Upper lobe of left lung (tissue), 6 donors: ENCODE data around the gene TMEM59. TPM values are rescaled to one million over a fixed set of nuclear protein-coding genes. Genes with fewer than 3 reads are reported as not detected.

ENCODE experiments used
- ATAC-seq, 2 donors: fragments of 200-7000 bp; cut with Tn5 transposase; one replicate each; pipeline ENCODE4 v1.9.1; 2022; ENCODE audit warnings: mild to moderate bottlenecking in 2 of 2, moderate library complexity in 2 of 2; ENCODE audit not compliant: low FRiP score in 2 of 2
- DNase-seq, 2 donors: peaks; one replicate each; pipeline ENCODE4 v3.0.0-alpha.2; 2019 to 2020
- H3K27ac ChIP-seq, 4 donors: fragments of 200-600 bp; sonication (generic); one replicate each; pipeline ENCODE4 v1.5.1; 2016 to 2019
- H3K27me3 ChIP-seq, 4 donors: fragments of 200-600 bp; sonication (generic); one replicate each; pipeline ENCODE4 v1.5.1; 2017 to 2019
- H3K36me3 ChIP-seq, 4 donors: fragments of 200-600 bp; sonication (generic); one replicate each; pipeline ENCODE4 v1.5.1; 2016 to 2019
- H3K4me1 ChIP-seq, 4 donors: fragments of 200-600 bp; sonication (generic); one replicate each; pipeline ENCODE4 v1.5.1; 2018 to 2019
- H3K4me3 ChIP-seq, 4 donors: fragments of 200-600 bp; sonication (generic); one replicate each; pipeline ENCODE4 v1.5.1; 2017 to 2019; ENCODE audit warnings: mild to moderate bottlenecking in 2 of 4, moderate library complexity in 1 of 4
- H3K9me3 ChIP-seq, 4 donors: fragments of 200-600 bp; sonication (generic); one replicate each; pipeline ENCODE4 v1.5.1; 2018 to 2019
- EP300 ChIP-seq, 4 donors: sonication (generic); formaldehyde crosslinking; IDR thresholded peaks; one replicate each; pipeline ENCODE4 v1.5.1; 2017; ENCODE audit warnings: antibody characterized with exemption in 4 of 4, control low read depth in 2 of 4
- POLR2A ChIP-seq, 4 donors: fragments of 450-650 bp; IDR thresholded peaks; one replicate each; pipeline ENCODE4 v1.5.1; 2016 to 2017; ENCODE audit warnings: antibody characterized with exemption in 4 of 4, mild to moderate bottlenecking in 2 of 4
- POLR2AphosphoS5 ChIP-seq, 2 donors: sonication (generic); formaldehyde crosslinking; IDR thresholded peaks; one replicate each; pipeline ENCODE4 v1.5.1; 2017; ENCODE audit warnings: antibody characterized with exemption in 2 of 2
- WGBS, 2 donors: methylation state at CpG; one replicate each; pipeline ENCODE4 v1.1.5; 2017 to 2018; 5-methylcytosine and 5-hydroxymethylcytosine counted together
- total RNA-seq, 6 donors: library from RNA; depleted of rRNA in 4 of 6; stranded (reverse); fragments of >200 nt in 4 of 6; gene quantifications; one replicate each; pipeline versions ENCODE4 v1.1.0 to v1.2.1, GENCODE V29; 2016 to 2021
- TF ChIP-seq, protein P1 (sequence below), 6 experiments: fragments of 450-650 bp in 4 of 6; fragments of 200-600 bp in 2 of 6; sonication (generic) in 2 of 6; IDR thresholded peaks; one replicate each; pipeline ENCODE4 v1.5.1; 2016 to 2019; ENCODE audit warnings: antibody characterized with exemption in 6 of 6
- donor health status: DM: no; HTN: no; CAD: no; lungs with moderate emphysema.
- donor health status: DM: no; HTN: yes; CAD: no; lungs with severe emphysema.

TMEM59 gene
- total RNA-seq, 6 donors from 2014 or later: 66.0 to 432 (median 263) TPM

- TF ChIP-seq POLR2AphosphoS5 (IDR thresholded peaks at IDR 0.05) (no peak), POLR2A (IDR thresholded peaks at IDR 0.05) (no peak), EP300 (IDR thresholded peaks at IDR 0.05) (no peak)
- TF ChIP-seq, protein P1, sequence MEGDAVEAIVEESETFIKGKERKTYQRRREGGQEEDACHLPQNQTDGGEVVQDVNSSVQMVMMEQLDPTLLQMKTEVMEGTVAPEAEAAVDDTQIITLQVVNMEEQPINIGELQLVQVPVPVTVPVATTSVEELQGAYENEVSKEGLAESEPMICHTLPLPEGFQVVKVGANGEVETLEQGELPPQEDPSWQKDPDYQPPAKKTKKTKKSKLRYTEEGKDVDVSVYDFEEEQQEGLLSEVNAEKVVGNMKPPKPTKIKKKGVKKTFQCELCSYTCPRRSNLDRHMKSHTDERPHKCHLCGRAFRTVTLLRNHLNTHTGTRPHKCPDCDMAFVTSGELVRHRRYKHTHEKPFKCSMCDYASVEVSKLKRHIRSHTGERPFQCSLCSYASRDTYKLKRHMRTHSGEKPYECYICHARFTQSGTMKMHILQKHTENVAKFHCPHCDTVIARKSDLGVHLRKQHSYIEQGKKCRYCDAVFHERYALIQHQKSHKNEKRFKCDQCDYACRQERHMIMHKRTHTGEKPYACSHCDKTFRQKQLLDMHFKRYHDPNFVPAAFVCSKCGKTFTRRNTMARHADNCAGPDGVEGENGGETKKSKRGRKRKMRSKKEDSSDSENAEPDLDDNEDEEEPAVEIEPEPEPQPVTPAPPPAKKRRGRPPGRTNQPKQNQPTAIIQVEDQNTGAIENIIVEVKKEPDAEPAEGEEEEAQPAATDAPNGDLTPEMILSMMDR (IDR thresholded peaks at IDR 0.05): no peak
- no peak for ATAC-seq
- H3K4me1 ChIP-seq: peaks cover 0 to 9% (median 0%) of the 10 kb centered on the region in 4 donors
These were observed 41.0 kb downstream of the TMEM59 start for GRCh38 chr1:54012008-54012325.

DNA sequence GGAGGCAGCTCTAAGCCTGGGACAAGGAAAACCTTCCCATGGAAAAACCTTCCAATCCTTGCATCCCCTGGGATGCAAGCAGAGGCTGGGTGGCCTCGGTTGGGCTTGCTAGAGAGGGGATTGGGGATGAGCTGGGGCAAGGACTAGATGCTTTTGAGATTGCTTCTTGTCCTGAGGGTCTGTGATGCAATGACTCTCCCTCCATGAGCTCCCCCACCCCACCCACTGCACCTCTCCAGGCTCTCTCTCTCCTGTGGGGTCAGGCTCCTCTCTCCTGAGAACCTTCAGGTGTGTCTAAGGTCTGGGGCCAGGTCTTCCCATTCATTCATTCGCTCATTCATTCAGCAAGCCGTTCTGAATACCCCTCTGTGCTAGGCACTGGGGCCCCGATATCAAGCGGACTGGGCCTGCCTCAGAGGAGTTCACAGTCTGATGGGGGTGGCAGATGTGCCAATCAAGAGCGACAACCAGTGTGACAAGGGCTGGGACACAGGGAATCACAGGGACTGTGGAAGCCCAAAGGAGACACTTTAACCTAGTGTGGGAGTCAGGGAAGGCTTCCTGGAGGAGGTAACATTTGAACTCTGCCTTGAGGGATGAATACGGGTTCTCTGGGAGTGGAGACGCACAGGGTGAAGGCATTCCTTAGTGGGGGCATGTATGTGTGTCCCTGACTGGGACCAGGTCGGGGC is 41.5 kb downstream of the TMEM59 start:
- H3K36me3 ChIP-seq: no peaks in the 10 kb centered on the region
- no peak for TF ChIP-seq EP300 (IDR thresholded peaks at IDR 0.05)
- TF ChIP-seq POLR2AphosphoS5 (IDR thresholded peaks at IDR 0.05): no peak
- TF ChIP-seq, protein P1 (IDR thresholded peaks at IDR 0.05): no peak
- TF ChIP-seq POLR2A (IDR thresholded peaks at IDR 0.05): no peak
- WGBS, 2 donors: 80 to 84% methylated on average over 8 to 9 of the region's 9 CpGs

More at GRCh38 chr1:54012008-54012325, 41.0 kb downstream of the TMEM59 start:
- H3K9me3 ChIP-seq: no peaks in the 10 kb centered on the region
- WGBS, 2 donors: 80 to 98% methylated on average over 9 of the region's 9 CpGs
- H3K4me3 ChIP-seq: no peak overlapping the region
- DNase-seq: peak in 1 of 2 donors; percentile 29
- no peaks in the 10 kb centered on the region for H3K36me3 ChIP-seq
- no peak overlapping the region for H3K27ac ChIP-seq
- no peaks in the 10 kb centered on the region for H3K27me3 ChIP-seq

DNA sequence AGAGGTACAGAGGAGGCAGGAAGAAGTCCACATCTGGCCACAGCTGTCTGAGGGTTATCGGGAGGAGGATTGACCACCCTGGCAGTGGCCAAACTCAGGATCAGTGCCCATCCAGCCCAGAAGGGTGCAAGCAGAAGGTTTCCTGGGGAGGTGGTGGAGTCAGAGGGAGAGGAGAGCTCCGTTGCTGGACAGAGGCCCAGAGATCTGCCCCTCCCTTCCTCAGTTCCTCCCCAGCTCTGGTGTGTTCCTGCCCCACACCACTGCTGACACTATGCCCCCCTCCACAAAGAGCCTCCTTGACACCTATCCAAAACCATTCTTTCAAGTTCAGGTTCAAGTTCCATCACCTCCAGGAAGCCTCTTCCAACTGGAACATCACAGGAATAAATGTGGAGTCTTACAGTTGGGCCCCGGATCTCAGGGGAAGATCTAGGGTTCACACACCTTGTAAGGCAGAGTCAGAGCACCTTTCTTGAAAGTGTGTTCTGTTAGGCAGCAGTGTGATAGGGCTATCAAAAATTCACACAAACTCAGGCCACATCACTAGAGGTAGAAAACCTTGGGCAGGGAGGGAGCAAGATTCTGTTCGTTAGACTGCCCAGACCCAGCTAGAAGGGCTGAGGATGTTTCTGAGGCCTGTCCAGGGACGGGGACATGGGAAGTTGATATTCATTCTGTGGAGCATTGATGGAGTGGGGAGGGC is 42.4 kb downstream of the TMEM59 start:
- DNase-seq: no peak
- 50 to 73% methylated on average over 4 to 5 of the region's 5 CpGs for WGBS, 2 donors

More for the DNA sequence above, 41.5 kb downstream of the TMEM59 start:
- no peak for ATAC-seq
- Histone ChIP-seq H3K4me3 (no peak overlapping the region), H3K9me3 (no peaks in the 10 kb centered on the region), H3K27me3 (no peaks in the 10 kb centered on the region), H3K4me1 (peaks cover 0 to 8% (median 0%) of the 10 kb centered on the region in 4 donors), H3K27ac (no peak overlapping the region)
- DNase-seq: no peak

DNA sequence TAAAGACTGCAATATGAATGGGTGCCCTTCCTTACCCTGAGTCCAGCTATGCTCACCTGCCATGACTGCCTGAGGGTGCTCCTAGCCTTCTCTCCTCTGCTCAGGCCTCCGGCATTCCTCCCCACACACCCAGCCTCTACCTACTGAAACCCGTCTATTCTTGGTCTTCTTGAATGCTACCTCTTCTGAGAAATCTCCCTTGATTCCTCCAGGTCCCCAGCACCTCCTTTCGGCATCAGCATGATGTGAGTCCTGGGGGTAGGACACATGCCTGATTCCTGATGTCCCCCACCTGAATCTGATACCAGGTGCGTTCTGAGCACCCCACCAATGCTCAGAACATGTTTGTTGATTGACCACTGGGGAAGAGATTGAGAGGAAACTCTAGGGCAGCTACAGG is 43.6 kb downstream of the TMEM59 start:
- no peak for DNase-seq
- 82 to 85% methylated on average over 4 of the region's 4 CpGs for WGBS, 2 donors
- TF ChIP-seq POLR2AphosphoS5 (IDR thresholded peaks at IDR 0.05): no peak
- no peak for TF ChIP-seq POLR2A (IDR thresholded peaks at IDR 0.05)
- no peak for TF ChIP-seq EP300 (IDR thresholded peaks at IDR 0.05)
- TF ChIP-seq, protein P1 (IDR thresholded peaks at IDR 0.05): no peak
- no peak overlapping the region for H3K4me3 ChIP-seq
- H3K27me3 ChIP-seq: no peaks in the 10 kb centered on the region
- H3K36me3 ChIP-seq: no peaks in the 10 kb centered on the region
- H3K27ac ChIP-seq: no peak overlapping the region
- no peaks in the 10 kb centered on the region for H3K4me1 ChIP-seq
- ATAC-seq: no peak
- H3K9me3 ChIP-seq: no peaks in the 10 kb centered on the region

More for the DNA sequence above, 42.4 kb downstream of the TMEM59 start:
- Histone ChIP-seq H3K36me3 (no peaks in the 10 kb centered on the region), H3K27me3 (no peaks in the 10 kb centered on the region), H3K27ac (no peak overlapping the region), H3K4me1 (no peaks in the 10 kb centered on the region), H3K9me3 (no peaks in the 10 kb centered on the region), H3K4me3 (no peak overlapping the region)
- no peak for ATAC-seq
- TF ChIP-seq EP300 (IDR thresholded peaks at IDR 0.05) (no peak), POLR2A (IDR thresholded peaks at IDR 0.05) (no peak), POLR2AphosphoS5 (IDR thresholded peaks at IDR 0.05) (no peak)
- TF ChIP-seq, protein P1 (IDR thresholded peaks at IDR 0.05): no peak
